ENCODE results near the gene HDGFL2. TPM values are rescaled to one million over a fixed set of nuclear protein-coding genes. Genes with fewer than 3 reads are reported as not detected.

HDGFL2 gene
- total RNA-seq, 1 experiment from 2014 or later = 24.5 TPM

DNA sequence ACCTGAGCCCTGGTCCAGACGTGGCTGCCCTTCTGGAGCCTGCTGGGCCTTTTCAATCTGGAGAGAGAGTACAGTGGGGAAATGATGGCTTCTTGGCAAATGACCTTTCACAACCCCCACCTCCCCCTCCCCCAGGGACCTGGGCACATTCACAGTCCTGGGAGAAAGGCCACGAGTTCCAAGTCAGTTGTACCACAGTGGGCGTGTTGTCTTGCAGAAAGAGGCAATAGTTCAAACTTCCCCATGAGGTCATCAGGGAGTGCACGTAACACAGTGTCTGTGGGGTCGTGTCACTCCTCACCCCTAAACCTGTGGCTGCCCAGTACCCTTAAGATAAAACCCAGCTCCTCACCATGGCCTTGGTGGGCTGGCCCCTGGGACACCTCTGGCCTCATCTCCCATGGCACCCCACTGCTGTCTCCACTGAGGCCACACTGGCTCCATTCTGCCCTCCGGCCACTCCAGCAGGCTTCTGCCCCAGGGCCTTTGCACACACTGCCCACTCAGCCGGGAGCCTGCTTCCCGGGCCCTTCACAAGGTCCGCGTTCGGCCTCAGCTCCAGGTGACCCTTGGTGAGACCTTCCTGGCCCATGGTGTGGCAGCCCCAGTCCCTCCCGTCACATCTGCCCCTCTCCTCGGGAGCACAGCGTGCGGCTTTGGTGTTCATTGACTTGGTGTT, 32.9 kb downstream of the HDGFL2 start:
- in situ Hi-C loops (cut with HindIII; ENCODE audit: low pct_unique_long_range_greater_than_20kb, low sequenced_read_pairs) = no loop called here
- no peak for DNase-seq (ENCODE audit: low read depth, low spot score)

DNA sequence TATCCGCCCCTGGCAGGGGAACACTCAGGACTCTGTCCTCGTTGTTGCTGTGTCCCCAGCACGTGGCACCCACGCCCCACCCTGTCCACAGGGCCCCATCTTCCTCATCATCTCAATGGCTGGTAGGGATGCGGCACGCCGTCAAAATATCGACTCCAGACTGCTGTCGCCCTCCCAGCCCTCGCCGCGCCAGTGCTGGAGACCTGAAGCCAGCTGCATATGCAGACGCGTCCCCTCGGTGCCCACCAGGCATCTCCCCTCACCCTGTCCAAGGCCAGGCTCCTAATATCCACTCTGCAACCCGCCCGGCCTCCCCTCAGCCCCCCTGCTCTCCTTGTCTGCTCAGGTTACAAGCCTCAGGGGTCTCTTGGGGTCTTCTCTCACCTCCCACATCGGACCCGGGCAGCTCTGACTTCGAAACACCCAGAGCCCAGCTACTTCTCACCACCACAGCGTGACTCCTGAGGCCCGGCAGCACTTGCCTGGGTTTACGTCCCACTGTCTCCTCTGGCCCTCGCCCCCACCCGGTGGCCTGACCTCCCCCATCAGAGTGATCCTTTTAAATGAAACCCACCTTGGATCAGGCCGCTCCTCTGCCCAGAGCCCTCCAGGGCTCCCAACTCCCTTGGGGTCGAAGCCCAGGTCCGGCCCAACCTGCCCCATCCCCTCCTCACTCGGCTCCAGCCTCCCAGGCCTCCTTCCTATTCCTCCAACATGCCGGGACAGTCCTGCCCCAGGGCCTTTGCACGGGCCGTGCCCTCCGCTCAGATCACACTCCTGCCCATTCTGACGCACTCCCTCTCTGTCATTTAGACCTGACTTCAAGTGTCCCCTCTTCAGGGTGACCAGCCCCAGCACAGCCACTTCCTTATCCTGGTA, 33.7 kb downstream of the HDGFL2 start:
- DNase-seq (ENCODE audit: low read depth, low spot score) = no peak
- in situ Hi-C loops (cut with HindIII; ENCODE audit: low pct_unique_long_range_greater_than_20kb, low sequenced_read_pairs) = no loop called here

DNA sequence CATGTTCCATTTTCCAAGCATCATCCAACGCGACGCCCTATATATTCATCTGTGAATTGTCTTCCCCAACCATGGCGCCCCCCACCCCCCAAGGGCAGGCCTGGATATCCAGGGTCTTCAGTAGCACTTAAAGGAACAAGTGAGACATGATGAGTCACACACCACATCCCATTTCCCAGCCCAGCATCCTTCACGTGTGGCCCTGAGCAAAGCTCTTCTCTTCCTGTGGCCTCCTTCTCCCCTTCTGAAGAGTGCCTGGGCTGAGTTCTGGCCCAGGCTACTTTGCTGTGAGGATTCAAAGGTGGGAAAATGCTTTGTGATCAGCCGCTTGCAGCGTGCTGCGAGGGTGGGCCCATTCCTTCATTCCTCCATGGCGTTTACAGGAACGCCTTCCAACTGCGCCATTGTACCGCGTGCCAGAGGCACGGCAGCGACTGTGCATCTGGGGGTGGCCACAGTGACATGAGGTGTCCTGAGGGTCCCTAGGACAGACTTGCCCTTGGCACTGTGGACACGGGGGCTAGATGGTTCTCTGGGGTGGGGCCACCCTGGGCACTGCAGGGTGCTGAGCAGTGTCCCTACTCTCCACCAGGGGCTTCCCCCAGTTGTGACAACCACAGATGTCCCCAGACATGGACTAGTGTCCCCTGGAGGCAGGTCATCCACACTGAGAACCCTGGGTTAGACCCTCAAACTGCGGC, 34.5 kb downstream of the HDGFL2 start:
- in situ Hi-C loops (cut with HindIII; ENCODE audit: low pct_unique_long_range_greater_than_20kb, low sequenced_read_pairs) = no loop called here
- DNase-seq (ENCODE audit: low read depth, low spot score) = no peak

DNA sequence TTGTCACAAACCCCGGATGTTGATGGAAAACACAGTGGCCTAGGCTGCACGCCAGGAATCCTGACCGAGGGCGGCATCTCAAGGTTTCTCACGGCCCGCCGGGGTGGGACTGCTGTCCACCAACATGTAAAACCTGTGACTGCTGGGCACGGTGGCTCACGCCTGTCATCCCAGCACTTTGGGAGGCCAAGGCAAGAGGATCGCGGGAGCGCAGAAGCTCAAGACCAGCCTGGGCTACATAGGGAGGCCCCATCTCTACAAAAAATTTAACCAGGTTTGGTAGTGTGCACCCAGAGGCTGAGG, 35.0 kb downstream of the HDGFL2 start:
- in situ Hi-C loops (cut with HindIII; ENCODE audit: low pct_unique_long_range_greater_than_20kb, low sequenced_read_pairs) = no loop called here

DNA sequence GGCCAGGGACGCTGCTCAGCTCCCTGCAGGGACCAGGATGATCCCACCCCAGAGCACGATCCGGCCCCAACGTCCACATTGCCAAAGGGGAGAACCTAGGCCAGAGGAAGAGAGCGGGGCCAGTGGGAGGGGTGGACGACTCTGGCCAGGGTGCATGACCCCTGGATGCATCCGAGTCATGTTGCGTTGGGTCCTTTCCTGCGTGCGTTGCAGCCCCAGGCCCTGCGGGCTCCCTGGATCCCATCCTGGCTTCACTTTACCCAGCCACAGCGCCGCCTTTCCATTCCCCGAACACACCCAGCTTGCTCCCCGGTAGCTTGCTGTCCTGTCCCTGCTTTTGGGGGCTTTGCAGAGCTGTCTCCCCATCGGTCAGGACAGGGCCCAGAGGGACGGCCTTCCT, 35.7 kb downstream of the HDGFL2 start:
- DNase-seq (ENCODE audit: low read depth, low spot score) = no peak
- in situ Hi-C loops (cut with HindIII; ENCODE audit: low pct_unique_long_range_greater_than_20kb, low sequenced_read_pairs) = no loop called here

More for the DNA sequence above, 35.0 kb downstream of the HDGFL2 start:
- no peak for DNase-seq (ENCODE audit: low read depth, low spot score)

DNA sequence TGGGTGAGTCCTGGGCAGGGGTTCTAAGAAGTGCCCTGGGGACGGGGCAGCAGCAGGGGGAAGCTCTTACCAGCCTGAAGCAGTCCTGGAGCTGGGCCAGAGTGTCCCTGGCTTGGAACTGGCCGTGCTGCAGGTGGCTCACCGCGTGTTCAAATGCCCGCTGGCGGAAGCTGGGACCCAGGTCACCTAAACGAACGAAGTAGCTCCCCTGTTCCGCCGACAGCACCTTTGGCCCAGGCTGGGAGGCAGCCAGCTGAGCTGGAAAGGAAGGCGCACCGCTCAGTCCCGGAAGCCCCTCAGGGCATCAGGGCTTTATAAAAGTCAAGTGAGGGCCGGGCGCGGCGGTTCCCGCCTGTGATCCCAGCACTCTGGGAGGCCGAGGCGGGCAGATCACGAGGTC, 36.6 kb downstream of the HDGFL2 start:
- no peak for DNase-seq (ENCODE audit: low read depth, low spot score)
- in situ Hi-C loops (cut with HindIII; ENCODE audit: low pct_unique_long_range_greater_than_20kb, low sequenced_read_pairs) = no loop called here

DNA sequence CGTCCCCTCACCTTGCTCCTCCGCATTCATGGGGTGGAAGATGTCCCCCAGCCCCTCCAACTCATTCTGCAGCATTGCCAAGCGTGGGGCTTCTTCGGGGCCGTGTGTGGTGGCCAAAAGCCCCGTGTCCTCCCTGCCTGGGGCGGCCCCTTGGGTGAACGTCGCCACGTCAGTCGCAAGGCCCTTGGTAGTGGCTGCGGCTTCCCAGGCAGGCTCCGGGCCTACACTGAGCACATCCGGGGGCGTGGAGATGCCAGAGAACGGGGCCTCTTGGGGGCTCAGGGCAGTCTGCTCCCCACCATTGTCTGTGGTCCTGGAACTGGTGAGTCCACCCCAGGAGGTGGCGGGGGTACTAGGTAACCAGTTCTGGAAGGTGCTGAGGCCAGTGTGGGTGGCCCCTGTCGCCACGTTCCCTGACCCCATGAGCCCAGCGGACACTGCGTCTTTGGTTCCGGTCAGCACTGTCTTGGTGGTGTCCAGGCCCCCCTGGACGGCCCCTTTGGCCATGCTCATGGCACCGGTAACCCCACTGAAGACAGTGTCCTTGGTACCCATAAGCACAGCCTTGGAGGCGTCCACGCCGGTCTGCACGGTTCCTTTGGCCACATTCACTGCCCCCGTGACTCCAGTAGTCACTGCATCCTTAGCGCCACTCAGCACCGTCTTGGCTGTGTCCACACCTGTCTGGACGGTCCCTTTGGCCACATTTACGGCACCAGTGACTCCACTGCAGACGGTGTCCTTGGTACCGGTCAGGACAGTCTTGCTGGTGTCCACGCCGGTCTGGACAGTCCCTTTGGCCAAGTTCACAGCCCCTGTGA, 38.5 kb downstream of the HDGFL2 start:
- DNase-seq (ENCODE audit: low read depth, low spot score) = no peak
- in situ Hi-C loops (cut with HindIII; ENCODE audit: low pct_unique_long_range_greater_than_20kb, low sequenced_read_pairs) = no loop called here

DNA sequence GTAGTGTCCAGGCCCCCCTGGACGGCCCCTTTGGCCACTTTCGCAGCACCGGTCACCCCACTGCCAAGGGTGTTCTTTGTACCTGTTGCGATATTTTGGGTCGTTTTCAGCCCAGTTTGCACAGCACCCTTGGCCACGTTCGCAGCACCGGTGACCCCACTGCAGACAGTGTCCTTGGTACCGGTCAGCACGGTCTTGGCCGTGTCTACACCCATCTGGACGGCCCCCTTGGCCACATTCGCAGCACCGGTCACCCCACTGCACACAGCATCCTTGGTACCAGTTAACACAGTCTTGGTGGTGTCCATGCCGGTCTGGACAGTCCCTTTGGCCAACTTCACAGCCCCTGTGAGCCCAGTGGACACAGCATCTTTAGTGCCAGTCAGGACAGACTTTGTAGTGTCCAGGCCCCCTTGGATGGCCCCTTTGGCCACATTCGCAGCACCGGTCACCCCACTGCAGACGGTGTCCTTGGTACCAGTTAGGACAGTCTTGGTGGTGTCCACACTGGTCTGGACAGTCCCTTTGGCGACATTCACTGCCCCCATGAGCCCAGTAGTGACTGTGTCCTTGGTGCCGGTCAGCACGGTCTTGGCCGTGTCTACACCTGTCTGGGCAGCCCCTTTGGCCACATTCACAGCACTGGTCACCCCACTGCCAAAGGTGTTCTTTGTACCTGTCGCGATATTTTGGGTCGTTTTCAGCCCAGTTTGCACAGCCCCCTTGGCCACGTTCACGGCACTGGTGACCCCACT, 39.4 kb downstream of the HDGFL2 start:
- in situ Hi-C loops (cut with HindIII; ENCODE audit: low pct_unique_long_range_greater_than_20kb, low sequenced_read_pairs) = no loop called here
- no peak for DNase-seq (ENCODE audit: low read depth, low spot score)

DNA sequence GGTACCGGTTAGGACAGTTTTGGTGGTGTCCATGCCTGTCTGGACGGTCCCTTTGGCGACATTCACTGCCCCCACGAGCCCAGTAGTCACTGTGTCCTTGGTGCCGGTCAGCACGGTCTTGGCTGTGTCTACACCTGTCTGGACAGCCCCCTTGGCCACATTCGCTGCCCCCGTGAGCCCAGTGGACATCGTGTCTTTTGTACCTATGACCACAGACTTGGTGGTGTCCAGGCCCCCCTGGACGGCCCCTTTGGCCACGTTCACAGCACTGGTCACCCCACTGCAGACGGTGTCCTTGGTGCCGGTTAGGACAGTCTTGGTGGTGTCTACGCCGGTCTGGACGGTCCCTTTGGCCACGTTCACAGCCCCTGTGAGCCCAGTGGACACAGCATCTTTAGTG, 40.0 kb downstream of the HDGFL2 start:
- in situ Hi-C loops (cut with HindIII; ENCODE audit: low pct_unique_long_range_greater_than_20kb, low sequenced_read_pairs) = no loop called here
- no peak for DNase-seq (ENCODE audit: low read depth, low spot score)

DNA sequence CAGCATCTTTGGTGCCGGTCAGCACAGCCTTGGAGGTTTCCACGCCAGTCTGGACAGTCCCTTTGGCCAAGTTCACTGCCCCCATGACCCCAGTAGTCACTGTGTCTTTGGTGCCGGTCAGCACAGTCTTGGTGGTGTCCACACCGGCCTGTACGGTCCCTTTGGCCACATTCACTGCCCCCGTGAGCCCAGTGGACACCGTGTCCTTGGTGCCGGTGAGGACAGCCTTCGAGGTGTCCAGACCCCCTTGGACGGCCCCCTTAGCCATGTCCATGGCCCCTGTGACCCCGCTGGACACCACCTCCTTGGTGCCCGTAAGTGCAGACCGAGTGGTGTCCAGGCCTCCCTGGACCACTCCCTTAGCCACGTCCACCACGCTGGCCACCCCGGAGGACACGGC, 41.2 kb downstream of the HDGFL2 start:
- no peak for DNase-seq (ENCODE audit: low read depth, low spot score)
- in situ Hi-C loops (cut with HindIII; ENCODE audit: low pct_unique_long_range_greater_than_20kb, low sequenced_read_pairs) = no loop called here

DNA sequence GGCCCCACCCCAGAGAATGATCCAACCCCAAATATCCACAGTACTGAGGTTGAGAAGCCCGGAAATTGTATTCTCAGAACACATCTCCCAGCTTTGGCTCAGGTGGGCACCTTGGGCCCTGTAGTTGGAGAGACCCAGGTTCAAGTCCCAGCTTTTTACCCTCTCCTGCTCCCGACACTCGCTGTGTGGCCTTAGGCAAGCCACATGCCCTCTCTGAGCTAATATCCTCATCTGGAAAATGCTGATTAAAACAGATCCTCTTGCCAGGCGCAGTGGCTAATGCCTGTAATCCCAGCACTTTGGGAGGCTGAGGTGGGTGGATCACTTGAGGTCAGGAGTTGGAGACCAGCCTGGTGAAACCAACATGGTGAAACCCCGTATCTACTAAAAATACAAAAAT, 43.6 kb downstream of the HDGFL2 start:
- DNase-seq (ENCODE audit: low read depth, low spot score) = no peak
- in situ Hi-C loops (cut with HindIII; ENCODE audit: low pct_unique_long_range_greater_than_20kb, low sequenced_read_pairs) = no loop called here

DNA sequence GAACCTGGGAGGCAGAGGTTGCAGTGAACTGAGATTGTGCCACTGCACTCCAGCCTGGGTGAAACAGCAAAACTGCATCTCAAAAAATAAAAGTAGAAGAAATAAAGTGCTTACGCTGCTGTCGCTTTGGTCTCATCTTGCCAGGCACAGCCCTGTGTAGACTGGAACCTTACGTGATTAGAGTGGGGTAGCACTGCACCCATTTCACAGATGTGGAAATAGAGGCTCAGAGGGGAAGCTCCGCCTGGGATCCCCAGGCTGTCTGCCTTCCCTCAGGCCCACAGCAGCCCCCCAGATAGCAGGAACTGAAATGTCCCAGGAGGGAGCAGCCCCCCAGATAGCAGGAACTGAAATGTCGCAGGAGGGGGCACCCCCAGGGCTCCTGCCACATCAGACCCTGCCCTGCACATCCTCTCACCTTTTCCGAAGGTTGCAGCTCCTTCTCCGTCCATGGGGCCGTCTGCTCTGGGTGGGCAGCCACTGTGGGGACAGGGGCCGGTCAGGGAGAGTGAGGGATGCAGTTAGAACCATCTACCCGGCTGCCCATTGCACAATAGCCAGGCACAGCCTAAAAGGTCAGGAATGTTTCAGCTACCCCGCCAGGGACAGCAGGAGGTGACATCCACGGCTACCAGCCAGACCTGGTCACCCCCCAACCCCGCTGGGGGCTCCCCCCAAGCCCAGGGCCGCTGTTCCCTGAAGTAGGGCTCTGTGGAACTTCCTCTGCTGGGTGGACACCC, 44.3 kb downstream of the HDGFL2 start:
- in situ Hi-C loops (cut with HindIII; ENCODE audit: low pct_unique_long_range_greater_than_20kb, low sequenced_read_pairs) = no loop called here

DNA sequence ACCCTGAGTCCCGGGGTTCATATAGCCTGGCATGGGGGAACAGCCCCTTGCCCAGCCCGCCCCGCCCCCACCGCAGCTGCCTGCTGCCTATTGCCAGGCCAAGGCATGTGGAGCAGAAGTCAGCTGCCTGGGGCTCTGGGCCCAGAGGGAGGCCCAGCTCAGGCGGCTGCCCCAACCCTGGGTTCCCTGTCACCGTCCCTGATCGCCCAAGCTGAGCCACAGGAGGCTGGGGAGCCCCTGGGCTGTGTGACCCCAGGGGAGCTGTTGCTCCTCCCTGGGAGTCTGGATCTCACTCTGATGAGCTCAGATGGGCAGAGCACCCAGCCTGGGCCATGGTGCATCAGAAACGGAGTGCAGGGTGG, 44.8 kb downstream of the HDGFL2 start:
- DNase-seq (ENCODE audit: low read depth, low spot score) = no peak
- in situ Hi-C loops (cut with HindIII; ENCODE audit: low pct_unique_long_range_greater_than_20kb, low sequenced_read_pairs) = no loop called here

More for the DNA sequence above, 44.3 kb downstream of the HDGFL2 start:
- DNase-seq (ENCODE audit: low read depth, low spot score) = no peak

DNA sequence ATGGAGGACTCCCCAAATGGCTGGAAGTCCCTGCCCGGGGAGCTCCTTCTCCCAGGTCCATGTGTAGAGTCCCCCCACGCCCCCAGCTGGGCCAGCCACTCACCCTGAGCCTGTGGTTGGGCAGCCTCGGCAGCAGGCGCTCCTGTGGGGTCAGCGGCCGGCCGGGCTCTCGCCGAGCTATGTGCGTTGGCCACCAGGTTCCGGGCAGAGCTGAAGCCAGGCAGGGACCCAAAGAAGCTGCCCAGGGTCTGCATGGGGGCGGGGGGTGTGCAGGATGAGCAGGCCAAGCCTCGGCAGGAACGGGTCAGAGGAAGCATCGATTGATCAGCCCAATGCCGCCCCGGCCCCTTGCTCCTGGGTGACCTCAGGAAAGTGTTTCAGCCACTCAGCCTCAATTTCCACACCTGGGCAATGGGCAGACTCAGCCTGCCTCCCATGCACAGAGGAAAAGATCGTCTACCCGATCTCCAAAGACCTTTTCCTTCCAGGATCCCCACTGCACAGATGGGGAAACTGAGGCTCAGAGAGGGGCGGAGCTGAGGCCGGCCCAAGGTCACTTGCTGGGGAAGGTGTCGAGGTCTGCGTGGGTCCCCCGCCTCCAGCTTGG, 45.5 kb downstream of the HDGFL2 start:
- in situ Hi-C loops (cut with HindIII; ENCODE audit: low pct_unique_long_range_greater_than_20kb, low sequenced_read_pairs) = no loop called here
- DNase-seq (ENCODE audit: low read depth, low spot score) = no peak

DNA sequence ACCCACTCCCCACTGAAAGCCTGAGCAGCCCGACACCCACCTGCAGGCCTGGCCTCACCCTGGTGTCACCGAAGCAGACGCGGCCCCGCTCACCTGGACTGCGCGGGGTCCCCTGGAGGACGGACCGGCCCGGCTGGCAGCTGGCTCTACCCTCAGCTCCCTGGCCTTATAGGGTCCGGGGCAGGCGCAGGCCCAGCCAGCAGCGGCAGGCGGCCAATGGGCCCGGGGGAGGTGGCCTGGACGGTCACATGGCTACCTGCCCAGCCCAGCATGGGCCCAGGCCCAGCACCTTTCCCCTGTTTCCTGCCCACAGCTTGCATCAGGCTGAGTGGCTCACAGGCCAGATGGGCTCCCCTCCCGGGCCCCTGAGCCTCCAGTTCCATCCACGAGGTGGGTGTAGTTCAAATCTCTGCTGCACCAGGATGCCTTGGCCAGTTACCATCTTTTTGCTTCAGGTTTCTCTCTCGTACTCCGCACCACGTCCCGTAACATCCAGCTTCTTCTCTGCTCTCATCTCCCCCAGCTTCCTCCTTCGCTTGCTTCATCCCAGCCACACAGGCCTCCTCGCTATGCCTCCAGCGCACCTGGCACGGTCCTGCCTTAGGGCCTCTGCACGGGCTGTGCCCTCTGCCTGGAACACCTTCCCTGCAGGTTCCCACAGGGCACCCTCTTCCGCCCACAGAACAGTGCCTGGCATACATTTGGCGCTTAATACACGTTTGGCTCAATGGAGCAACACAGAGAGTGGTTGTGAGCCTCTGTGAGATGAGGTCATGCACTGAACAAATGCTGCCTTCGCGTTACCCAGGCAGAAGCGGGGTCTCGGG, 46.5 kb downstream of the HDGFL2 start, which contains the start of gene PLIN4:
Gene PLIN4, minus strand, starts transcription at position 142 of the 827 bp plus-strand sequence. CDS start 214 bp downstream, outside the sequence.
- in situ Hi-C loops (cut with HindIII; ENCODE audit: low pct_unique_long_range_greater_than_20kb, low sequenced_read_pairs) = no loop called here
- DNase-seq (ENCODE audit: low read depth, low spot score) = no peak

DNA sequence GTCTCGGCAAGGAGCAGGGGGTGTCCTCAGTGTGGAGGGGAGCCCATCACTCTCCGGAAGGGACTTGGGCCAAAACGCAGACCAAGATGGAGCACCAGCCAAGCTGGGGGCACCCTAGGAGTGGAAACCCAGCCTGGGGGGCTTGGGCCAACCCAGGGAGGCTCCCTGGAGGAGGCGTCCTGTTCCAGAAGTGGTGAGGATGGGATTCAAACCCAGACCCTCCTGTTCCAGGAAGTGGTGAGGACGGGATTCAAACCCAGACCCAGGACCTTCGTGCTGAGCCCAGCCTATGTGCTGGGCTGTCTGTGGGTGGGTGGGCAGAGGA, 47.0 kb downstream of the HDGFL2 start:
- DNase-seq (ENCODE audit: low read depth, low spot score) = no peak
- in situ Hi-C loops (cut with HindIII; ENCODE audit: low pct_unique_long_range_greater_than_20kb, low sequenced_read_pairs) = no loop called here
